SK-N-SH (cell line): ENCODE measurements around the gene TENT4A. TPM values are rescaled to one million over a fixed set of nuclear protein-coding genes. Genes with fewer than 3 reads are reported as not detected.
A peak's percentile ranks its signal among the peaks of the same experiment; 100 is the strongest.

Source experiments
- CTCF ChIA-PET: fragments of 300-600, 350-600 bp; formaldehyde crosslinking; extraction: SDS; loops from one replicate; lab custom pipeline; 2021; lab: Yijun Ruan, JAX
- POLR2A ChIA-PET: fragments of 350-600 bp; sonication (Branson Sonifier 250); formaldehyde crosslinking; extraction: SDS; loops from one replicate; lab custom pipeline; 2020; ENCODE audit warnings: antibody characterized with exemption, inconsistent platforms; lab: Yijun Ruan, JAX
- DNase-seq: peaks from one replicate; pipeline ENCODE4 v3.0.0; 2012
- H2AFZ ChIP-seq: fragments of 200-600 bp; sonication (generic); 2 replicates; pipeline ENCODE4 v1.8.1; 2016; ENCODE audit warnings: antibody characterized with exemption, mild to moderate bottlenecking, low read depth
- H3F3A ChIP-seq: fragments of 200-600 bp; sonication (generic); replicated peaks from 2 replicates; pipeline ENCODE3; 2016; ENCODE audit warnings: antibody characterized with exemption, mild to moderate bottlenecking; ENCODE audit not compliant: insufficient read depth
- H3K27ac ChIP-seq, 2 experiments: fragments of 200-500 bp in 1 of 2; fragments of 200-600 bp in 1 of 2; sonication (Bioruptor generic) in 1 of 2; sonication (generic), shearing (Covaris generic) in 1 of 2; 2 replicates each; pipeline versions ENCODE4 v1.5.1 to v1.6.1; 2014 to 2016; ENCODE audit warnings: low read depth in 2 of 2, inconsistent platforms in 1 of 2, low read length in 1 of 2, mild to moderate bottlenecking in 1 of 2, mixed read lengths in 1 of 2
- H3K27me3 ChIP-seq: fragments of 200-600 bp; sonication (generic), shearing (Covaris generic); 2 replicates; pipeline ENCODE4 v1.6.1; 2016; ENCODE audit warnings: mixed run types; ENCODE audit not compliant: insufficient read depth
- H3K36me3 ChIP-seq, 2 experiments: fragments of 200-500 bp in 1 of 2; fragments of 200-600 bp in 1 of 2; sonication (Bioruptor generic) in 1 of 2; sonication (generic) in 1 of 2; replicated peaks in 1 of 2; 2 replicates each; pipeline versions ENCODE3 to v1.5.1; 2014 to 2016; ENCODE audit warnings: low read length in 1 of 2, mild to moderate bottlenecking in 1 of 2; ENCODE audit not compliant: insufficient read depth in 2 of 2, control insufficient read depth in 1 of 2
- H3K4me1 ChIP-seq, 2 experiments: fragments of 200-500 bp in 1 of 2; fragments of 200-600 bp in 1 of 2; sonication (Bioruptor generic) in 1 of 2; sonication (generic), shearing (Covaris generic) in 1 of 2; 2 replicates each; pipeline versions ENCODE4 v1.5.1 to v1.6.1; 2014 to 2016; ENCODE audit warnings: low read depth in 1 of 2, low read length in 1 of 2, mixed run types in 1 of 2; ENCODE audit not compliant: insufficient read depth in 2 of 2, control insufficient read depth in 1 of 2
- H3K4me2 ChIP-seq: fragments of 200-600 bp; sonication (generic), shearing (Covaris generic); 2 replicates; pipeline ENCODE4 v1.6.1; 2017; ENCODE audit warnings: mixed run types
- H3K4me3 ChIP-seq, 2 experiments: fragments of 200-500 bp in 1 of 2; fragments of 200-600 bp in 1 of 2; sonication (Bioruptor generic) in 1 of 2; sonication (generic), shearing (Covaris generic) in 1 of 2; 2 replicates each; pipeline versions ENCODE4 v1.5.1 to v1.8.1; 2014 to 2016; ENCODE audit warnings: low read depth in 2 of 2, inconsistent platforms in 1 of 2, low read length in 1 of 2, mild to moderate bottlenecking in 1 of 2, mixed read lengths in 1 of 2, moderate library complexity in 1 of 2
- H3K79me2 ChIP-seq: fragments of 200-600 bp; sonication (generic); 2 replicates; pipeline ENCODE4 v1.8.1; 2017; ENCODE audit warnings: mild to moderate bottlenecking; ENCODE audit not compliant: insufficient read depth
- H3K9ac ChIP-seq: fragments of 200-600 bp; sonication (generic); 2 replicates; pipeline ENCODE4 v1.6.1; 2017; ENCODE audit warnings: mixed run types
- H3K9me2 ChIP-seq: fragments of 200-600 bp; sonication (generic); 2 replicates; pipeline ENCODE4 v1.6.1; 2017; ENCODE audit warnings: mixed run types
- H3K9me3 ChIP-seq: fragments of 200-600 bp; sonication (generic); 2 replicates; pipeline ENCODE4 v1.6.1; 2017; ENCODE audit warnings: mixed run types, mild to moderate bottlenecking, moderate library complexity
- H4K20me1 ChIP-seq: fragments of 200-600 bp; sonication (generic); 2 replicates; pipeline ENCODE4 v1.6.1; 2017; ENCODE audit warnings: mild to moderate bottlenecking, mixed run types; ENCODE audit not compliant: insufficient read depth
- EP300 ChIP-seq, 2 experiments: IDR thresholded peaks; 2 replicates each; pipeline versions ENCODE4 v1.4.0 to v1.6.1; 2012; ENCODE audit warnings: borderline replicate concordance in 1 of 2, low read depth in 1 of 2, low read length in 1 of 2
- IRF3 ChIP-seq: fragments of 150-350 bp; IDR thresholded peaks from 2 replicates; pipeline ENCODE4 v1.6.1; 2016; ENCODE audit warnings: mild to moderate bottlenecking, low read depth, low read length
- MAX ChIP-seq: IDR thresholded peaks from 2 replicates; pipeline ENCODE4 v1.4.0; 2012; ENCODE audit warnings: low read depth
- MEF2A ChIP-seq: IDR thresholded peaks from 2 replicates; pipeline ENCODE4 v1.4.0; 2012; ENCODE audit warnings: low read depth, borderline replicate concordance
- NRF1 ChIP-seq: IDR thresholded peaks from 2 replicates; pipeline ENCODE4 v1.6.1; 2012; ENCODE audit warnings: low read depth, mild to moderate bottlenecking, low read length
- RAD21 ChIP-seq: IDR thresholded peaks from 2 replicates; pipeline ENCODE4 v1.6.1; 2012; ENCODE audit warnings: mild to moderate bottlenecking, low read length
- RFX5 ChIP-seq: IDR thresholded peaks from 2 replicates; pipeline ENCODE4 v1.6.1; 2012; ENCODE audit warnings: mild to moderate bottlenecking, improper control_type of control experiment, low read length
- SIN3A ChIP-seq: IDR thresholded peaks from 2 replicates; pipeline ENCODE4 v1.6.1; 2012; ENCODE audit warnings: low read depth, mild to moderate bottlenecking, low read length, moderate library complexity, borderline replicate concordance
- SMC3 ChIP-seq: IDR thresholded peaks from 2 replicates; pipeline ENCODE4 v1.6.1; 2012; ENCODE audit warnings: low read depth, low read length, improper control_type of control experiment
- TEAD4 ChIP-seq: IDR thresholded peaks from 2 replicates; pipeline ENCODE4 v1.4.0; 2012; ENCODE audit warnings: mild to moderate bottlenecking, borderline replicate concordance; ENCODE audit not compliant: insufficient read depth
- WGBS: methylation state at CpG from one replicate; pipeline ENCODE4 v1.1.6; 2017; ENCODE audit warnings: low lambda C conversion rate; 5-methylcytosine and 5-hydroxymethylcytosine counted together
- polyA plus RNA-seq, 3 experiments: library from polyadenylated mRNA; depleted of rRNA; stranded (reverse); fragments of >200 nt; gene quantifications; 2 replicates each; pipeline ENCODE4 v1.2.3, GENCODE V29; 2012

Gene TENT4A
- polyA plus RNA-seq (2012; rRNA removed), result 5.2 and 6.0 TPM in 2 replicates
- 4.2 and 4.5 TPM in 2 replicates for polyA plus RNA-seq (2012; cell fraction: cytosol; rRNA removed)
- polyA plus RNA-seq (2012; cell fraction: nucleus; rRNA removed), result 40.7 and 44.6 TPM in 2 replicates

DNA sequence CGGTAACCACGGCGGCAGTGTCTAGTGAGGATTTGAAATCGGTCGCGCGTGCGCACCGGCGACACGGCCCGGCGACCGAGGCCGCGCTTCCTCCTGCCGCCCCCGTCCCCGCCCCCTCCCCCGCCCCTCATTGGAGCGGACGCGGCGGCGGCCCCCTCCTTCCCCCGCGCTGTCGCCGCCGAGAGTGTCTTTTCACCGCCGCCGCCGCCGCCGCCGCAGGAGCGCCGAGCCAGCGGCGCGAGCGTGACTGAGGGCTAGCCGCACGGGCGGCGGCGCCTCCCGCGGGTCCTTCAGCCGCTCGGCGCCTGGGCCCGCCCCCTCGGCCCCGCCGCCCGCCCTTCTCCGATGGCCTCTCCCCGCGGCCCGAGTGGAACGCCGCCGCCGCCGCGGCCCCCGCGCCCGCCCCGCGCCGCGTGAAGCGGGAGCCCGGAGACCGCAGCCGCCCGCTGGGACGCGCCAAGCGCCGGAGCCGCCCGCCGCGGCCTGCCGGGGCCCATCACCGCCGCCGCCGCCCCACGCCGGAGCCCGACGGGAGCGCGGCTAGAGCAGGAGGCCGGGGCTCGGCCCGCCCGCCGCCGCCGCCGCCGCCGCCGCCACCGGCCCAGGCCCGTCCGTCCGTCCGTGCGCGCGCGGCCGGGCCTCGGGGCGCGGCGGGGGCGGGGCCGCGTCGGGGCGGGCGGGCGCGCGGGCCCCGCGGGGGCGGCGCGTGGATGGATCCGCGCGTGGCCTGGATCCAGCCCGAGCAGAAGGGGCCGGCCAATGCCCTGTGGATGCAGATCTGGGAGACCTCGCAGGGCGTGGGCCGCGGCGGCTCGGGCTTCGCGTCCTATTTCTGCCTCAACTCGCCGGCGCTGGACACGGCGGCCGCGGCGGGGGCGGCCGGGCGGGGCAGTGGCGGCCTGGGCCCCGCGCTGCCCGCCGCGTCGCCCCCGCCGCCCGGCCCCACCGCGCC is at the start of gene TENT4A:
TSS of gene TENT4A (plus strand) at position 159 of the 952 bp plus-strand sequence. CDS start at position 711, 552 bp downstream.
- Histone ChIP-seq H3K9me3 (no peaks in the 10 kb centered on the region), H3K9ac (peak within 1 kb of the TSS; percentile 94), H3K4me2 (peak within 1 kb of the TSS; percentile 99), H4K20me1 (peaks cover 41% of the 10 kb centered on the region), H3K36me3 (peaks cover 0 to 3% of the 10 kb centered on the region in 2 experiments), H3F3A (peaks cover 20% of the 10 kb centered on the region), H3K79me2 (peaks cover 44% of the 10 kb centered on the region), H2AFZ (peak within 1 kb of the TSS; percentile 85), H3K4me1 (peaks cover 15 to 39% of the 10 kb centered on the region in 2 experiments; a peak in 3 of 4 replicates), H3K27me3 (no peaks in the 10 kb centered on the region), H3K9me2 (no peaks in the 10 kb centered on the region), H3K27ac (peak within 1 kb of the TSS; percentile 94 to 98), H3K4me3 (peak within 1 kb of the TSS; percentile 80 to 95)
- 0% methylated on average over 4 of the region's 174 CpGs for WGBS
- no peak for TF ChIP-seq RAD21
- peak; percentile 57 for TF ChIP-seq NRF1
- no peak for TF ChIP-seq SIN3A
- no peak for TF ChIP-seq EP300 (IDR thresholded peaks at IDR 0.05; ENCODE audit: borderline replicate concordance in 1 of 2, low read depth in 1 of 2, low read length in 1 of 2)
- no peak for TF ChIP-seq MEF2A
- TF ChIP-seq MAX, result no peak
- TF ChIP-seq TEAD4, result no peak
- DNase-seq, result peak; percentile 99
- ChIA-PET CTCF (interaction anchor here (0.7 kb wide), 1 partner anchor 1076 kb away, joined by 3 read pairs; no protein-coding TSS in a partner anchor), POLR2A (interaction anchor here (1.0 to 1.8 kb wide), 2 partner anchors 9 to 80 kb away, joined by 4 to 6 read pairs; partner anchors contain the start of genes NSUN2 and SRD5A1)

GRCh38 chr5:6666762-6667161 is 46.5 kb upstream of the TENT4A start:
- H3K27ac ChIP-seq, result no peak overlapping the region
- ChIA-PET POLR2A (no interaction called here), CTCF (no interaction called here)
- H3K9me2 ChIP-seq, result no peaks in the 10 kb centered on the region
- DNase-seq, result no peak
- no peaks in the 10 kb centered on the region for H3K79me2 ChIP-seq
- no peaks in the 10 kb centered on the region for H4K20me1 ChIP-seq
- TF ChIP-seq SMC3 (no peak), TEAD4 (no peak), RFX5 (no peak), MEF2A (no peak), IRF3 (no peak), NRF1 (no peak)
- no peak overlapping the region for H3K4me2 ChIP-seq
- no peaks in the 10 kb centered on the region for H3F3A ChIP-seq
- H3K36me3 ChIP-seq, result peaks cover 12 to 21% of the 10 kb centered on the region in 2 experiments
- no peak overlapping the region for H3K9ac ChIP-seq
- no peak overlapping the region for H3K4me3 ChIP-seq
- H3K9me3 ChIP-seq, result no peaks in the 10 kb centered on the region
- WGBS, result 93% methylated on average over 15 of the region's 15 CpGs
- no peaks in the 10 kb centered on the region for H3K4me1 ChIP-seq
- no peaks in the 10 kb centered on the region for H3K27me3 ChIP-seq
- no peak overlapping the region for H2AFZ ChIP-seq
